Measurements from ENCODE around the gene ONECUT3.
"Not testable (repeated sequence)": the region's sequence is repeated elsewhere in the genome, so short reads cannot be mapped to it uniquely, and the experiment has no call there.

ONECUT3 gene

DNA sequence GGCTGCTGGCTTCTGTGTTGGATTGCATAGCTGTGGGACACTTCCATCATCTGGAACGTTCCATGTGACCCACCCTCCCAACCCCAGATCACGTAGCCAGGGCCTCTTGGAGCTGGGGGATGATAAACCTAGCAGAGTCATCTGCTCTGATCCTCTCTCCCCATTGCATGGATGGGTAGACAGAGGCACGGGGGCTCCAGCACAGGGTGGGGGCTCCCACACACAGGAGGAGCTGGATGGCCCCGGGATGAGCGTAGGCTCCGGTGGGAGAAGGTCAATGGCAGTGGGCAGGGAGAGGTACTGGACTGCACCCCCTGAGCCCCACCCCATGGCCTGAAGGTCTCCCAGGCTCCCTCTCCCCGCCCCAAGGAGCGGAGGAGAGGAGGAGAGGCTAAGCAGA, 33.4 kb downstream of the ONECUT3 start:
- Histone ChIP-seq H3K27ac (ENCODE audit: low read depth, low read length) (no peak overlapping the region), H3K9ac (ENCODE audit: low read length) (no peak overlapping the region), H3K36me3 (ENCODE audit: control insufficient read depth, insufficient read depth, low read length) (no peaks in the 10 kb centered on the region), H3K27me3 (ENCODE audit: control insufficient read depth, insufficient read depth, low read length) (peaks cover 5% of the 10 kb centered on the region), H3K4me3 (ENCODE audit: low read length) (no peak overlapping the region), H3K4me1 (ENCODE audit: control insufficient read depth, insufficient read depth, low read length) (no peaks in the 10 kb centered on the region)

DNA sequence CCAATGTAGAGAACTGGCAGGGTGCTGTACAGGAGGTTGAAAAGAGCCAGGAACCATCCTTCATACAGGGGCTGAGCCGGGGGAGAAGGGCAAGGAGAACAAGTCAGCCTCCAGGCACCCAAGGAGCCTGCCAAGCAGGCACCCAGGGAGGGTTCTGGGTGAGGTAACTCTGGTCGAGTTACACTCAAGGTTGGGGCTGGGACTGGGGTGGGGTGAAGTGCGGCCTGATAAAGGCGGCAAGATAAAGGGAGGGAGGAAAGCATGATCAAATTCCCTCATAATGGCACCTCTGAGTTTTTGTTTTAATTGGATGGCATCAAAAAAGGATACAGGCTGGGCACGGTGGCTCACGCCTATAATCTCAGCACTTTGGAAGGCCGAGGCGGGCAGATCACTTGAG, 33.8 kb downstream of the ONECUT3 start:
- Histone ChIP-seq H3K36me3 (ENCODE audit: control insufficient read depth, insufficient read depth, low read length) (no peaks in the 10 kb centered on the region), H3K27me3 (ENCODE audit: control insufficient read depth, insufficient read depth, low read length) (peaks cover 5% of the 10 kb centered on the region), H3K9ac (ENCODE audit: low read length) (no peak overlapping the region), H3K27ac (ENCODE audit: low read depth, low read length) (no peak overlapping the region), H3K4me3 (ENCODE audit: low read length) (no peak overlapping the region), H3K4me1 (ENCODE audit: control insufficient read depth, insufficient read depth, low read length) (no peaks in the 10 kb centered on the region)

DNA sequence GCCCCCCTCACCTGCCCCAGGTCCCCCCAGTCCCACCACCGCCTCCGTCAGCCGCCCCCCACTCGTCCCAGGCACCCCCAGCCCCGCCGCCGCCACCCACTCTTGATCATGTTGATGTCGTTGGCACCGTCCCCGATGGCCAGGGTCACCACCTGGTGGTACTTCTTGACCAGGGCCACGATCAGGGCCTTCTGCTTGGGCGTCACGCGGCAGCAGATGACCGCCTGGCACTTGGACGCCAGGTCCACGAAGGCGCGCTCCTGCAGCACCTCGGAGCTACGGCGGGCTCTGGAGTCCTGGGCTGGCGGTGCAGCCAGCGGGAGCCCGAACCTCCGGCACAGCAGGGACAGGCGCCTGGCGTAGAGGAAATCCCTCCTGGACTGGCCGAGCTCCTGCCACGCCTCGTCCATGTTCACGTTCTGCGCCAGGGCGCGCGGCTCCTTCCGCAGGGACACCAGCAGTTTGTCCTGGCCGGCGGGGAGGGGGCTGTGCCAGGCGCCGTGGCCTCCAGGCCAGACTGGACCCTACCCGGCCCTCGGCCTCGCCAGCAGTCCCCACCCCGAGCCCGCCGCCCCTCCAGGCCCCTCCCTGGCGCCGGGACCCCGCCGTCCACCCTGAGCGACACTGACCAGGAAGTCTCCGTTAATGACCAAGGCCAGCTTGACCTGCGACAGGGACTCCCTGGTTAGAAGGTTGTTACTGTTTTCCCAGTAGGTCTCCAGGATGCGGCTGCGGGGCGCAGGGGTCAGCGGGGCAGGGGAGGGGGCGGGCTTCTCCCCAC, 36.1 kb downstream of the ONECUT3 start:
- H3K27ac ChIP-seq (ENCODE audit: low read depth, low read length): no peak overlapping the region
- no peak overlapping the region for H3K4me3 ChIP-seq (ENCODE audit: low read length)
- H3K27me3 ChIP-seq (ENCODE audit: control insufficient read depth, insufficient read depth, low read length): no peaks in the 10 kb centered on the region
- H3K9ac ChIP-seq (ENCODE audit: low read length): no peak overlapping the region
- no peaks in the 10 kb centered on the region for H3K36me3 ChIP-seq (ENCODE audit: control insufficient read depth, insufficient read depth, low read length)
- H3K4me1 ChIP-seq (ENCODE audit: control insufficient read depth, insufficient read depth, low read length): no peaks in the 10 kb centered on the region

GRCh38 chr19:1790054-1790792, 36.9 kb downstream of the ONECUT3 start:
- no peaks in the 10 kb centered on the region for H3K4me1 ChIP-seq (ENCODE audit: control insufficient read depth, insufficient read depth, low read length)
- no peak overlapping the region for H3K4me3 ChIP-seq (ENCODE audit: low read length)
- no peak overlapping the region for H3K9ac ChIP-seq (ENCODE audit: low read length)
- no peak overlapping the region for H3K27ac ChIP-seq (ENCODE audit: low read depth, low read length)
- no peaks in the 10 kb centered on the region for H3K27me3 ChIP-seq (ENCODE audit: control insufficient read depth, insufficient read depth, low read length)
- H3K36me3 ChIP-seq (ENCODE audit: control insufficient read depth, insufficient read depth, low read length): no peaks in the 10 kb centered on the region

DNA sequence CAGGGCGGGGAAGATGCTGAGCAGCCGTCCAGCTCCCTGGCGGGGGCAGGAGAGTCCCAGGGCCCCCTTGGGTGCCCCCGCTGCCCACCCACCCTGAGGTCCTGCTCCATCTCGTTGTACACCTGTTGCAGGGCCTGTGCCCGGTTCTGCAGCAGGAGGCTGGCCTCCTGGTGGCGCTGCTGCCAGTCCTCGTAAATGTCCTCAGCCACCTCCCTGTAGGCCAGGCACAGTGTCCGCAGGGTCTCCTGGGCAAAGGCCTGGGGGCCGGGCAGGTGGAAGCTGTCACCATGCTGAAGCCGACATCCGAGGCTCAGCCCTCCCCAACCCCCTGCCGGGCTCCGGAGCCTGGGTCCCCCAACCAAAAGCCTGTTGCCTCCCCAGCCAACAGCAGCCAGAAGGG, 38.6 kb downstream of the ONECUT3 start:
- no peak overlapping the region for H3K4me3 ChIP-seq (ENCODE audit: low read length)
- H3K27me3 ChIP-seq (ENCODE audit: control insufficient read depth, insufficient read depth, low read length): no peaks in the 10 kb centered on the region
- H3K36me3 ChIP-seq (ENCODE audit: control insufficient read depth, insufficient read depth, low read length): no peaks in the 10 kb centered on the region
- no peak overlapping the region for H3K9ac ChIP-seq (ENCODE audit: low read length)
- H3K4me1 ChIP-seq (ENCODE audit: control insufficient read depth, insufficient read depth, low read length): no peaks in the 10 kb centered on the region
- H3K27ac ChIP-seq (ENCODE audit: low read depth, low read length): no peak overlapping the region

GRCh38 chr19:1794424-1795172, 41.3 kb downstream of the ONECUT3 start:
- Histone ChIP-seq H3K36me3 (ENCODE audit: control insufficient read depth, insufficient read depth, low read length) (no peaks in the 10 kb centered on the region), H3K4me1 (ENCODE audit: control insufficient read depth, insufficient read depth, low read length) (no peaks in the 10 kb centered on the region), H3K27me3 (ENCODE audit: control insufficient read depth, insufficient read depth, low read length) (no peaks in the 10 kb centered on the region), H3K27ac (ENCODE audit: low read depth, low read length) (no peak overlapping the region), H3K4me3 (ENCODE audit: low read length) (no peak overlapping the region), H3K9ac (ENCODE audit: low read length) (no peak overlapping the region)

DNA sequence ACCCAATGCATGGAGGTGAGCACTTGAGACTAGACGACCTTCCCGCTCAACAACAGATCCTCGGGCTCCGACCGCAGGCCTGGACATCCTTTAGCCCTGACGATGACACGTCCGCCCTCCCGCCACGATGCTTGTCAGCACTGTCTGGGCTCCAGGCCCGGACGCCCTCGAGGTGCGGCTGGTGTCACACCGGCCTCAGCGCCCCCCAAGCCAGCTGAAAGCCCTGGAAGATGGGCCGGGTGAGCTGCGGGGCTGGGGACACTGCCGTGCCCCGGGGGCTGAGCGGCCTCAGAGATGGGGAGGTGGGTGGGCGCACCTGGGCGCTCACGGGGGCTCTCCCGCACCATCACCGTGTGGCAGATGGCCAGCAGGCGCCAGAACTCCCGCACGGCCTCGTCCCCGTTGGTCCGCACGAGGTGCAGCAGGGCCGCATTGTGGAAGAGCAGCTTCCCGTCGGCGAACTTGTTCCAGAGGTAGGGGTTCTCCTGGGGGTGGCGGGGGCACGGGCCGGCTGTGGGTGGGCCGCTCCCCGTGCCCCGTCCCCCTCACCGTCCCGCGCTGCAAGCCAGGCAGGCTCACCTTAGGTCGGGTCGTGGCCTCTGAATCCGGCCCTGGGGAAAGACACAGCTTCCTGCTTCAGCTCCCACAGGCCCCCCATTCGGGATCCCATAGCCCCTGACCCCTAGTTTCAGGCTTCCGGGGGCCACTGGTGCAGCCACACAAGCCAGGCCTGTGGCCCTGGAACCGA, 43.3 kb downstream of the ONECUT3 start:
- Histone ChIP-seq H3K9ac (ENCODE audit: low read length) (no peak overlapping the region), H3K27me3 (ENCODE audit: control insufficient read depth, insufficient read depth, low read length) (no peaks in the 10 kb centered on the region), H3K27ac (ENCODE audit: low read depth, low read length) (no peak overlapping the region), H3K36me3 (ENCODE audit: control insufficient read depth, insufficient read depth, low read length) (no peaks in the 10 kb centered on the region), H3K4me1 (ENCODE audit: control insufficient read depth, insufficient read depth, low read length) (no peaks in the 10 kb centered on the region), H3K4me3 (ENCODE audit: low read length) (no peak overlapping the region)

DNA sequence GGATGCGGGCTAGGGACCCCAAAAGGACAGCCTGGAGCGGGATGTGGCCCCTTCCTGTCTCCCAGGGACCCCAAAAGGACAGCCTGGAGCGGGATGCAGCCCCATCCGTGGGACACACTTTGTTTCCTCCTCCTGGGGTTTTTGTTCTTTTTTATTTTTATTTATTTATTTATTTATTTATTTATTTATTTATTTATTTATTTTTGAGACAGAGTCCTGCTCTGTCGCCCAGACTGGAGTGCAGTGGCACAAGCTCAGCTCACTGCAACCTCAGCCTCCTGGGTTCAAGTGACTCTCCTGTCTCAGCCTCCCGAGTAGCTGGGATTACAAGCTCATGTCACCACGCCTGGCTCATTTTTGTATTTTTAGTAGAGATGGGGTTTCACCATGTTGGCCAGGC, 44.0 kb downstream of the ONECUT3 start:
- not testable (repeated sequence) for H3K9ac ChIP-seq (ENCODE audit: low read length); H3K27me3 ChIP-seq (ENCODE audit: control insufficient read depth, insufficient read depth, low read length); H3K27ac ChIP-seq (ENCODE audit: low read depth, low read length); H3K4me1 ChIP-seq (ENCODE audit: control insufficient read depth, insufficient read depth, low read length); H3K36me3 ChIP-seq (ENCODE audit: control insufficient read depth, insufficient read depth, low read length); H3K4me3 ChIP-seq (ENCODE audit: low read length)

DNA sequence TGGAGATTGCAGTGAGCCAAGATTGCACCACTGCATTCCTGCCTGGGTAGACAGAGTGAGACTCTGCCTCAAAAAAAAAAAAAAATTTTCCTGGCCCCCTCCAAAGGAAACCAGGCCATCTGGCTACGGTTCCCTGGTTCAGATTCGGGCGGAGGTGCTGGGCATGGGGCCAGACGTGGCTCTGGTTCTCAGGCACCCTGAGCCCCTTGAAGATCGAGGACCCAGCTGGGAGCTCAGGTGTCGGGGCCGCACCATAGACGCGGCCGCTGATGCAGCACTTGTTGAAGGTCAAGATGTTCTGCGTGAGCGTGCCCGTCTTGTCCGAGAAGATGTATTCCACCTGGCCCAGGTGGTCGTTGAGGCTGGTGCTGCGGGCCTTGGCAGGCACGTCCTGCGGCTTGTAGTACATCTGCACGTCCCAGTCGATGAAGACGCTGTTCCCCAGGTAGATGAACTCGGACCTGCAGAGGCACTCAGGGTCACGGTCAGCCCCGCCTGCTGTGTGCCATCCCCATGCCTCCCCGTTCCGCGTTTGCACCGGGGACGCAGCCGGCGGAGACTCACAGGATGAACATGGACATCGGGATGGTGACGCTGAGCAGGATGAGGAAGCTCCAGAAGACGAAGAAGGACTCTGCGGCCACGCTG, 46.5 kb downstream of the ONECUT3 start:
- H3K36me3 ChIP-seq (ENCODE audit: control insufficient read depth, insufficient read depth, low read length): no peaks in the 10 kb centered on the region
- no peaks in the 10 kb centered on the region for H3K4me1 ChIP-seq (ENCODE audit: control insufficient read depth, insufficient read depth, low read length)
- H3K9ac ChIP-seq (ENCODE audit: low read length): no peak overlapping the region
- H3K27ac ChIP-seq (ENCODE audit: low read depth, low read length): no peak overlapping the region
- H3K27me3 ChIP-seq (ENCODE audit: control insufficient read depth, insufficient read depth, low read length): no peaks in the 10 kb centered on the region
- no peak overlapping the region for H3K4me3 ChIP-seq (ENCODE audit: low read length)

GRCh38 chr19:1804858-1805257, 51.6 kb downstream of the ONECUT3 start:
- H3K27me3 ChIP-seq (ENCODE audit: control insufficient read depth, insufficient read depth, low read length): no peaks in the 10 kb centered on the region
- H3K9ac ChIP-seq (ENCODE audit: low read length): no peak overlapping the region
- no peak overlapping the region for H3K4me3 ChIP-seq (ENCODE audit: low read length)
- H3K27ac ChIP-seq (ENCODE audit: low read depth, low read length): no peak overlapping the region
- H3K4me1 ChIP-seq (ENCODE audit: control insufficient read depth, insufficient read depth, low read length): no peaks in the 10 kb centered on the region
- no peaks in the 10 kb centered on the region for H3K36me3 ChIP-seq (ENCODE audit: control insufficient read depth, insufficient read depth, low read length)

DNA sequence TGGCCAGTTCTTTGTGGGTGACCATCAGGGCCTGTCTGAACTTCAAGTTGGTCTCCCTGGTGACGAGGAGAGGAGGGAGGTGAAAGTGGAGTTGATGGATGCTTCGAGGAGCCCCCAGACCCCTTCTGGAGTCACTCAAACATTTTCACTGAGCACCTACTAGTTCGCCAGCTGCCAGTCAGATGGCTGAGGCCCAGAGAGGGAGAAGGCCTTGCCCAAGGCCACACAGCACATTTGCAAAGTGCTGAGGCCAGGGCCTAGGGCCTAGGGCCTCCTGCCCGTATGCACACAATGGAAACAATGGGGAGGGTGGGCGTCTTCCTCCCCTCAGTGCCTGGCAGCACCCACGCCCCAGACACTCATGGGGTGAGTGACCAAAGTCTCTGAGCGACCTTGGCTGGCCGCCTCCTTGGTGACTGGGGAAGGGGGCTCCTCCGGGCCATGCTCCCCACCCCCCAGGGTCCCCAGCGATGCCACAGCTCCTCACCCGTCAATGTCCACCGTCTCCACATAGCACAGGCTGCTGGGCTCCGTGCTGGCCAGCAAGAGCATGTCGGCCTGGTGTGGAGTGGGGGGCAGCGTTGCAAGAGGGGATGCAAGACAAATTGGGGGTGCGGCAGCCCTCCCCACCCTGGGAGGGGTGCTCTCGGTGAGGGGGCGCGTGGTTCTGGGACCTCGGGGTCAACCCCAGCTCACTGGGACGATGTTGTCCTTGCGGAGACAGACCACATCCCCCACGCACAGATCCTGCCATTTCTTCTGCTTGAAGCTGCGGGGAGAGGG, 52.3 kb downstream of the ONECUT3 start:
- no peaks in the 10 kb centered on the region for H3K4me1 ChIP-seq (ENCODE audit: control insufficient read depth, insufficient read depth, low read length)

More for the DNA sequence above, 52.3 kb downstream of the ONECUT3 start:
- no peaks in the 10 kb centered on the region for H3K27me3 ChIP-seq (ENCODE audit: control insufficient read depth, insufficient read depth, low read length)
- no peak overlapping the region for H3K4me3 ChIP-seq (ENCODE audit: low read length)
- no peaks in the 10 kb centered on the region for H3K36me3 ChIP-seq (ENCODE audit: control insufficient read depth, insufficient read depth, low read length)
- no peak overlapping the region for H3K27ac ChIP-seq (ENCODE audit: low read depth, low read length)
- H3K9ac ChIP-seq (ENCODE audit: low read length): no peak overlapping the region
